MM.1S (cell line): ENCODE data around the gene TMTC1.

Experiments used
- CTCF ChIP-seq: fragments of 300-600 bp; sonication (generic); IDR thresholded peaks from 2 replicates; pipeline ENCODE4 v1.5.1; 2016; ENCODE audit warnings: antibody characterized with exemption, low read length, mixed read lengths
- EZH2 ChIP-seq: fragments of 300-600 bp; sonication (generic); optimal IDR thresholded peaks from 2 replicates; pipeline ENCODE3; 2017; ENCODE audit warnings: low read depth, mild to moderate bottlenecking, antibody characterized with exemption, low read length, mixed read lengths
- EZH2phosphoT487 ChIP-seq: fragments of 300-600 bp; sonication (generic); IDR thresholded peaks from 2 replicates; pipeline ENCODE4 v1.6.1; 2018; ENCODE audit warnings: antibody characterized with exemption, low read length

DNA sequence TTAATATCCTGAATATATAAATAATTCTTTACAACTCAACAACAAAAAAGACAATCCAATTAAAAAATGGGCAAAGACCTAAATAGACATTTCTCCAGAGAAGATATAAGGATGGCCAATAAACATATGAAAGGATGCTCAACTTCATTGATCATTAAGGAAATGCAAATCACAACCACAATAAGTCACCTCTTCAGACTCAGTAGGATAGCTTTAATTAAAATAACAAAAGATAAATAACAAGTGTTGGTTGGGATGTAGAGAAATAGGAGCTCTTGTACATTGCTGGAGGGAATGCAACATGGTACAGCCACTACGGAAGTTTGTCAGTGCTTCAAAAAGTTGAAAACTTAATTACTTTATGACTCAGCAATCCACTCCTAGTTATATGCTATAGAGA, 156.5 kb downstream of the TMTC1 start:
- TF ChIP-seq CTCF: no peak
- no peak for TF ChIP-seq EZH2
- TF ChIP-seq EZH2phosphoT487: no peak
